ENCODE data around the gene BTAF1.
"Not testable (repeated sequence)": the region's sequence is repeated elsewhere in the genome, so short reads cannot be mapped to it uniquely, and the experiment has no call there.

Gene BTAF1

DNA sequence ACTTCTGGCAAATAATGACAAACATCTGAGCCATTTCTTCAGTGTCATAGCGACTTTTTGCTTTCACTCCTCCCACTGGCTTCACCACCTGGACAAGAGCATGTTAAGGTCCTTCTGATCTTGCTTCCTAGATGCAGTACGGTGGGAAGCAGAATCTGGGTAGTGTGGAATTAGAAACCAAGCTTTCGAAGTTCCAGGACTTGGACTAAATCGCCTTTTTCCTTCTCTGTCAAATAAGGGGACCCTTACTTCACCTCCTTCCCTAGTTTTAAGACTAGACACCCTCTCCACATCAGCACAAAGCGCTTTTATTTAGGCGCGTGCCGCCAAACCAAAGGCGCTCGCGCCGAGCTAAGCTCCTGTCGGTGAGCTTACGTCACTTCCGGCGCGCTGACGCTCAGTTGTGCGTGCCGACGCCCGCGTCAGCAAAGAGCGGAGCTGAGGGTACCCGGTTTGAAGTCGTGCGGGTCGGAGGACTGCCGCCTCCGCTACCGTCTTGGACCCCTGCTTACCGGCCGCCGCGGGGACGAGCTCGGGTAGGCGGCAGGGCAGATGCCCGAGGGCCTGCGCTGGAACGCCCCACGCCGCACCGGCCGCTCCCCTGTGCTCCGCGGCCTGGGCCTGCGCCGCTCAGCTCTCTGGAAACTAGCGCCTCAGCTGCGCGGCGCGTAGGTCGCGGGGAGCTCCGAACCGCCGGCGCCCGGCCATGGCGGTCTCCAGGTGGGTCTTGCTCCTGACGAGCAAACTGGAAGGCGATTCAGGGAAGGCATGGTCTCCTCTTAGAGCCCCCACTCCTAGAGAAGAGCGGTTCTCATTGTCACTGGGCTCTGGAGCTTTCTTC lies at the start of gene BTAF1:
BTAF1 (plus strand) TSS at position 400 of the 841 bp plus-strand sequence; CDS start at position 707, 307 bp downstream.
- DNase-seq, result peak; percentile 92 to 93

- no peak for DNase-seq
These were observed 48.4 kb upstream of the BTAF1 start for GRCh38 chr10:91875156-91875555.

GRCh38 chr10:91875779-91876178 lies 47.8 kb upstream of the BTAF1 start:
- no peak for DNase-seq

DNA sequence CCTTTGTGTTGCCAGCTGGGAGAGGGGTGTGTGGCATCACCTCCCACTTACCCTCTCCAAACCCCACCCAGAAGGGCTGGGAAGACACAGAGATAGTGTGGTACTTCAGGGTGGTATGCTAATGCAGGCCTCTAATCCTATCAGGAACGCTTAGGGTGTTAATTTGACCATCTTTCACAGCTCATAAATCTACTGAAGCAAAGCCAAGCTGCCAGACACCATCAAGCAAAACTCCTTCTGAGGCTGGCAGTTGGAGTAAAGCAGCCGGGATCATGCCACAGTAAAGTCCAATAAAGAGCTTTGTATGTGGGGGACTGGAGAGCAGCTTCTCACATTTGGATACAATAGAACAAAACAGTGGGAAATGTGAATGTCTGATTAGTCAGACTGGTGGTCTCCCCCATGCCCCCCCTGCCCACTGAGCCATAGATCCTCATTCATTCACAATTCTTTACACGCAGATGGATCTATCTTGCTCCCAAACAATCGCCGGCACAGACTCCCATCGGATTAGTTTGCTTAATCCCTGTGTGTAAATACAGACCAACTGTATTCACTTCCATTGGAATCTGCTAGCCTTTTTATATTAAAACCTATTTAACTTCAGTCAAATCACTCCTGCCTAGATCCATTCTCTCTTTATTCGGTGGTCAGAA lies 43.9 kb upstream of the BTAF1 start:
- DNase-seq, result no peak

GRCh38 chr10:91880310-91880709 lies 43.3 kb upstream of the BTAF1 start:
- DNase-seq, result no peak

DNA sequence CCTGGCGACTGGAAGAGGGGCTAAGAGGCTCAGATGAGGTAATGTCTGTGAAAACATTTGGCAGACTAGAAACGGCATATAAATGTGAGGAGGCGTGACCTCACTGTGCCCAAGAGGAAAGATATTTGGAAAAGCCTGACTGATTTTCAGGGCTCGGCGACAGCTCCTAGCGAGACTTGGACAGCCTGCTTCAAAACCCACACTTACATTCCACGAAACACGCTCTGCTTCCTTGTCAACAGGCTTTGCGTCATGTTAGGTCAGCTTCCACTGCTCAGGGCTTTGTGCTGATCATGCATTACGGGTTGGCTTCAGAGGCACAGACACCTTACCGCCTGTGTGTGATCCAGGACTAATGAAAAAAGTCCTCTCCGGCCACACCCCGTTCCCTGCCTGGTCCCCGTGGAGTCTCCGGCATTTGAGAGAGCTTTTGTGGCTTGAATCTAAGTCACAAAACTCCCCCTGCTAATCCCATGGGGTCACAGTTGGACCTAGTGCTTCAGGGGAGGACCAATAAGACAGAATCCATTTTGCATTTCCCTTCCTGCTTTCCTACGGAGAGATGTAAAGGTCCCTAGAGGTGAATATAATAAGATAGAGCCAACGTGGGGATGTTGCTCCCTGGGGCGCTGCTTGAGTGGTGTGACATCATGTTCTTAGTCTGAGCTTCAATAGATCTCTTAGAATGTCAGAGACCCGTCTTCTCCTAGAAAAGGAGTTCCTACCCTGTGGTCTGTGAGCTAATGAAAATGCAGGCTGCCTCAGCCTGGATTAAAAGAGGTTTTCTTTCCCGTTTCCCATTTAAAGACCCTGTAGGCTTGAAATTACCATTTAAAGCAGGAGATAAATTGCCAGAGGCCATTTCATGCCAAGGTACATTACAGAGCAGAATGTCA lies 39.8 kb upstream of the BTAF1 start:
- no peak for DNase-seq

DNA sequence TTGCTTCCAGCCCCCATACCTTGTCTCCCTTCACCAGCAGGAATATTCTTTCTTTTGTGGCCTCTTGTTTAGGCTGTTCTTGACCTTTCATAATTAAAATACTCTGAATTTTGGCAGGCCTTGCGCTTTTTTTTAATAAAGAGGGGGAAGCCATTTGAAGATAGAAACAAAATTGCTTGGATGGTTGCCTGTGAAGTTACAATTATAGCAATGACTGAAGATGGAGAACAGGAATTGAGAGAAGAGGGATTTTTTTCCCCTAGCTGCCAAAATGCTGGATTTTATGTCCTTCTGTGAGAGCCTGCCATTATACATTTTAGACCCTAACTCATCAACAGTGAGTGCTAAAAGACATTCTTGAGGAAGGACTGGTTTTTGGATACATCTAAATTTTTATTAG lies 39.0 kb upstream of the BTAF1 start:
- no peak for DNase-seq

GRCh38 chr10:91885362-91886079 lies 38.0 kb upstream of the BTAF1 start:
- DNase-seq, result no peak

DNA sequence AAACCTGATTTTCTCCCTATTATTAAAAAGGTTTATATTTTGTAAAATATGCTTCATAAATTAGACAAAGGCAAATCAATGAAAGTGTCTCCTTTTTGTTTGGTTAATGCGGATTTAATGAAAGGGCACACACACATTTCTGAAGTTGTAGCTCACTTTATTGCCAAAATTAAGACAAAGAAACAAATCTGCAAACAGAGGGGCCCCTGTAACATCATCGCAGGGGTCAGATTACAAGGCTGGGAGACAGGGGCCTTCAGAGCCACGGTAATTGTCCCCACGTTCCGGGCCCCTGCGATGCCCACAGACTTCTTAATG lies 36.7 kb upstream of the BTAF1 start:
- no peak for DNase-seq

GRCh38 chr10:91887272-91888076 lies 36.1 kb upstream of the BTAF1 start:
- DNase-seq, result peak in 1 of 2 donors; percentile 16

DNA sequence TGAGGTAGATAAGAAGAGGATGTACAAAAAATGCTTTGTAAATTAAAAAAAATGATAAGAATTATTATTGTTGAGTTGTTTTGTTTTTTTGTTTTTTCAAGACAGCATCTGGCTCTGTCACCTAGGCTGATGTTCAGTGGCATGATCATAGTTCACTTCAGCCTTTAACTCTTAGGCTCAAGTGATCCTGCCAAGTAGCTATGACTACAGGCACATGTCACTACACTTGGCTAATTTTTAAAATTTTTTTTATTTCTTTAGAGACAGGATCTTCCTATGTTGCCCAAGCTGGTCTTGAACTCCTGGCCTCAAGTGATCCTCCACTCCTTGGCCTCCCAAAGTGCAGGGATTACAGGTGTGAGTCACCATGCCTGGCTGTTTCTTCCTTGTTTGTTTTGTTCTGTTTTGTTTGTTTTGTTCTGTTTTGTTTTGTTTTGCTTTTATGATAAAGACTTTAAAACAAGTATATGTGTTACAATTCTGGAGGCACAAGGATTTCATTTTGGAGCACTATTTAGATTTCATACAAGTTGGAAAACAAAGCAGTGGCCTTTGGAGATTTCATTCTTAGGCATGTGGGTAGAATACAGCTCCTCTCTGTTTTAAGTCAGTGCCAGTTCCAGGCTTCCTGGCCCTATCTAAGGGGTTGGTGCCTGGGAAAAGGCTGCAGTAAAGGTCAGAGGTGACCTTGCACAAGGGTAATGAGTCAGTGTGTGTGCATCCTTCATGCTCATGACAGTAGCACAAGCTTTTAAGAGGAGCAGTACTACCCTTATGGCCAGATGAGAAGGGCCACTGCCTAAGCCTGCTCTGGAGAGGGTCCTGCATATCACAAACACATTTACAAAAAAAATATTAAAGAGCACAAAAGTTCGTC lies 32.2 kb upstream of the BTAF1 start:
- DNase-seq, result no peak

DNA sequence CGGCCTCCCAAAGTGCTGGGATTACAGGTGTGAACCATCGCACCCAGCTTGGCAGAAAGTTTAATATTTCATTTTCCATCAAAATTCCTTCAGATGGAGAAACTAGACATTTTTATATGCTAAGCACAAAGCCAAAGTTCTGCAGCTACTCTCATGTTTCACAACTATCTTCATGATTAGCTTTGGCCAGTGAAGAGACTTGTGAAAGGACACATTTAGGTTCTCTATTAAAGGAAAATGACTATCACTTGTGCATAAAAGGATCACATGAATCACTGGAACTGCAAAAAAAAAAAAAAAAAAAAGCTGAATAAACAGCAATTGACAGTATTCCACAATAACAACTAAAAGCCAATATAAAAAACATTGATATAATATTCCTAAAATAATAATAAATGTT lies 30.5 kb upstream of the BTAF1 start:
- DNase-seq, result no peak

DNA sequence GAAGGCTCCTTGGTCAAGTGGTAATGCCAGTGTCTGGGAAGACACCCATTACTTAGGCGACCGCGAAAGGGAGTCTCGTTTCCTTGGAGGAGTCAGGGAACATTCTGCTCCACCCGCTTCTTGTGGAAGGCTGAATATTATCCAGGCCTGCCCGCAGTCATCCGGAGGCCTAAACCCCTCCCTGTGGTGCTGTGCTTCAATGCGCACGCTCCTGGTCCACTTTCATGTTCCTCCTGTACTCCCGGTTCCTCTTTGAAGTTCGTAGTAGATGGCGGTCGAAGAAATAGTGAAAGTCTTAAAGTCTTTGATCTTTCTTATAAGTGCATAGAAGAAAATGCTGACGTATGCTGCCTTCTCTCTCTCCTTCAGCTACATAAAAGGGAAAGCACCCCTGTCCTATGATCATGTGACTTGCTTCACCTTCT lies 29.3 kb upstream of the BTAF1 start:
- DNase-seq, result not testable (repeated sequence)

DNA sequence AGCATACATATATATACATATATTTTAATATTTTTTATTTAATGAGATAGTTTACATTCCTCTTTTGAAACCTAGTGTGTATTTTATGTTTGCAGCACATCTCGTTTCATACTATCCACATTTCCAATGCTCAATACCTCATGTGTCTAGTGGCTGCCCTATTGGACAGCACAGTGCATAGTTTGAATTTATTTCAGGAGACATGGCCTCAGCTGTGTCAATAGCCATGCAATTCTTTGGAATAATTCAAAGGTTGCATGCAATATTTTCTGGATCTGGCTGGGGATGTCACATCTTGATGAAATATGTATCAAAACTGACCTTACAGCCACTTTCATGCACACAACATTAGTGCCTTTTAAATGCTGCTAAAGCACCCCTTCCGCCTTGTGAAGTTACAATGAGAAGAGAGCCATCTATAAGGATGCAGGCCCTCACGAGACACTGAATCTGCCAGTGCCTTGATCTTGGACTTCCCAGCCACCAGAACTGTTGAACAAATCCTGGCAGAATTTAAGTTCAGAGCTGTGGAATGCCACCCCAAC lies 27.3 kb upstream of the BTAF1 start:
- DNase-seq, result no peak

- no peak for DNase-seq
These were observed 26.1 kb upstream of the BTAF1 start for GRCh38 chr10:91897421-91897820.

DNA sequence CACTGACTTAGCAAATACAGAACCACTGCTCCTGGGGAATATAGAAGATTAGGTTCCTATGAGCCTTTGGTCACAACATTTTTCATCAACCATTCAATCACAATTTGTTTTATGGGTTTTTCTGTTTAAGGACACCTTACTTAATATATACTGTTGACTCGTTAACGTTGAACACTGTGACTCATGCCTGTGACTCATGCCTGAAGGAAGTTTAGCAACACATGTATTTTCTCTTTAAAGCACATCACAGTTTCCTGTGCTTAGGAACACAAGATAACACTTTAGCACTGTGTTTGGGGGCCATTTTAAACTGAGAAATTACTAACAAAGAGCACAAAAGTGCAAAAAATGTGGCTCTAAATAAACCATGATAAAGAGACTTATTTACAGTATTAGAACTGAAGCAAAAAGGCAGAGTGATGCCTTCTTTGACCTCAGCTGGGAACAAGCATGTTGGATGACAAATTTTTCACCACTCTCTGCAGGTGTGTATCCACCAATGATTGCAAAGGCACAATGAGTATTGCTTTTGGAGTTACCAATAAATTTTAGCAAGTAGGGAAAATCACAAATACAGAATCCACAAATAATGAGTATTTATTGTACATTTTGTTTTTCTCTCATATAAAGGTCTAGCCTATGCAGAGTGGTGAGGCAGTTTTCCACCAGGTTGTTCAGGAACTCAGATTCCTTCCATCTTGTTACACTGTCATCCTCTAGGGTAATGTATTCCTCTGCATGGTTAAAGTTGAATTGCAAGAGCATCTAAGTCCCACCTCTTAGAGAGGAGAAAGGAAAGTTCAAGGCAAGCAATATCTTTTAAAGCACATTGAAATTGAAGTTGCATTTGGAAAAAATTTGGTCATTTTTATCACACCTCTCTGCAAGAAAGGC lies 21.5 kb upstream of the BTAF1 start:
- peak; percentile 61 to 62 for DNase-seq

GRCh38 chr10:91907033-91907594 lies 16.5 kb upstream of the BTAF1 start:
- no peak for DNase-seq

- DNase-seq, result no peak
These were observed 15.6 kb upstream of the BTAF1 start for GRCh38 chr10:91907914-91908336.
